Endothelial cell of umbilical vein (primary cell): ENCODE measurements around the gene SLC1A3.

ENCODE experiments used
- CTCF ChIP-seq, 2 donors: IDR thresholded peaks; 1 replicate in 1 of 2; 2 replicates in 1 of 2; pipeline ENCODE4 v1.5.1; 2011; ENCODE audit warnings: low read length in 2 of 2, mild to moderate bottlenecking in 2 of 2, moderate library complexity in 2 of 2, control low read depth in 1 of 2, inconsistent platforms in 1 of 2, low read depth in 1 of 2; ENCODE audit not compliant: insufficient read depth in 1 of 2; ENCODE audit errors: extremely low read depth in 1 of 2
- POLR2A ChIP-seq: IDR thresholded peaks from 2 replicates; pipeline ENCODE4 v1.6.1; 2012; ENCODE audit warnings: low read depth, mild to moderate bottlenecking, control low read depth, low read length

GRCh38 chr5:36640949-36641348 lies 34.5 kb downstream of the SLC1A3 start:
- no peak for TF ChIP-seq POLR2A
- no peak for TF ChIP-seq CTCF (IDR thresholded peaks at IDR 0.05; ENCODE audit: extremely low read depth in 1 of 2, insufficient read depth in 1 of 2, low read depth in 1 of 2, low read length in 2 of 2)
